IPS-20b (cell line): ENCODE results near the gene PLCG1.

Experiments used
- H3K27ac ChIP-seq: one replicate; pipeline ENCODE4 v1.5.1; 2013; ENCODE audit warnings: low read length
- H3K27me3 ChIP-seq: 2 replicates; pipeline ENCODE4 v1.6.1; 2013; ENCODE audit warnings: mild to moderate bottlenecking, low read length, inconsistent platforms; ENCODE audit not compliant: insufficient read depth
- H3K36me3 ChIP-seq: 2 replicates; pipeline ENCODE4 v1.6.1; 2013; ENCODE audit warnings: low read depth, mild to moderate bottlenecking, inconsistent platforms, low read length, moderate library complexity; ENCODE audit not compliant: insufficient read depth
- H3K4me1 ChIP-seq: 2 replicates; pipeline ENCODE4 v1.6.1; 2013; ENCODE audit warnings: mild to moderate bottlenecking, control low read depth, inconsistent platforms, low read length, moderate library complexity; ENCODE audit not compliant: insufficient read depth
- H3K4me3 ChIP-seq: 2 replicates; pipeline ENCODE4 v1.5.1; 2013; ENCODE audit warnings: mild to moderate bottlenecking, low read length, inconsistent platforms
- H3K9ac ChIP-seq: 2 replicates; pipeline ENCODE4 v1.6.1; 2013; ENCODE audit warnings: low read depth, mild to moderate bottlenecking, inconsistent platforms, low read length, moderate library complexity
- H3K9me3 ChIP-seq: 2 replicates; pipeline ENCODE4 v1.6.1; 2013; ENCODE audit warnings: mild to moderate bottlenecking, low read depth, low read length, inconsistent platforms; ENCODE audit not compliant: insufficient read depth

PLCG1 gene

DNA sequence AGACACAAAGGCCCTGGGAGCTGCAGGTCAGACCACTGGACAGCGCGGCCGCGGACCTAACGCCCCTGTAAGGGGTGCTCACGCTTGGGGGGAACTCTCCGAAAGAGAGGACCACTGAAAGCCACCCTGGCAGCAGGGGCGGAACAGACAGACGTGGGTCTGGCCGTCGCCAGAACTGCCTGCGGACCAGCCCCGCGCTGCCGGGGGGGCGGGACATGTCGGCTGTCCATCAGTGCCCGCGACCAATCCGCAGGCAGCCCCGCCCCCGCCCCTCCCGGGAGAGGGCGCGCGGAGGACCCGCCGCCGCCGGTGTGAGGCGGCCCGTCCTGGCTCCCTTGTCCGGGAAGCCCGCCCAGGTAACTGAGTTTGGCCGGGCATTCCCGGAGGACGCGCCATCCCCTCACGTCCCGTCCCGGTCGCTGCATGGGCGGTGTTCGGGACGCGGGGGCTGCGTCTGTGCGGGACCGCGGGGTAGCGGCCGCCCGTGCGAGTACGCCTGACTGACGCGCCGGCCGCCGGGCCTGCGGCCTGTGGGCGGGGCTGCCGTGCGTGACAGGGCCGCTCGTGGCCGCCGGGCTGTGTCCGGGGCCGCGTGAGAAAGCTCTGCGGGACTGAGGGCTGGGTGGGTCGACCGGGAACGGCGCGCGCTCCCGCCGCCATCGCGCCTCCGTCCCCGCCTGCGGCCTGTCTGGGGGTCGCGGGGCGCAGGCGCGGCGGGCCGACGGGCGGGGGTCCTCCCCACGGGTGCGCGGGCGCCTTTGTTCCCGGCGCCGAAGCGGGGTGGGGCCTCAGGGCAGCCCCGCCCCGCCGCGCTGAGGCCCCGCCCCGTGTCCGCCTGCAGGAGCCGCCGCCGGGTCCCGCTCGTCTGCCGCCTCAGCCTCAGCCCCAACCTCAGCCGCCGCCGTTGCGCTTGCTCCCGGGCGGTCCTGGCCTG, at the start of gene PLCG1:
Gene PLCG1 (plus strand): TSS at position 864 of the 934 bp plus-strand sequence. CDS start 99 bp downstream, outside the sequence.
- peak within 1 kb of the TSS; percentile 62 for H3K27ac ChIP-seq
- H3K9me3 ChIP-seq: no peaks in the 10 kb centered on the region
- peaks cover 30% of the 10 kb centered on the region for H3K4me1 ChIP-seq

DNA sequence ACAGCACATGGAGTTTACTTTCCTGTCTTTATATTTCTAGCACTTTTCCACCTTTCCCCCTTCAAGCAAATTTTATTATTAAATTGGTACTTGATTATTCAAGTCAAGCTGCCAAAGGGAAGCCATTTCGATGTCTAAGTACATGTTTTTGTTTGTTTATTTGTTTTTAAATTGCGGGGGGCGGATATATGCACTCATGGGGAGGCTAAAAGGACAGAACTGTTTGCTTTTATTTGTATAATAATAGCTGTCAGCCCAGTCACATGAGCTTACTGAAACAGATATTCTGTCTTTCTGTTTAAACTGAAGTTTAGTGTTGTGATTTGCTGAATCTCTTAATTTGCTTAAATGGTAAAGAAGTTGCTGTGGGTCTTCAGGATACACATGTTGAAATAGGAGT, 49.6 kb upstream of the PLCG1 start:
- H3K27ac ChIP-seq: no peak overlapping the region
- H3K4me3 ChIP-seq: no peak overlapping the region
- no peaks in the 10 kb centered on the region for H3K27me3 ChIP-seq
- peaks cover 73% of the 10 kb centered on the region for H3K36me3 ChIP-seq
- no peak overlapping the region for H3K9ac ChIP-seq
- no peaks in the 10 kb centered on the region for H3K4me1 ChIP-seq
- no peaks in the 10 kb centered on the region; the same call in 1 of the 2 replicates for H3K9me3 ChIP-seq

More for the DNA sequence above, at the start of gene PLCG1:
- Histone ChIP-seq H3K36me3 (peaks cover 16% of the 10 kb centered on the region; the same call in 1 of the 2 replicates), H3K9ac (peak within 1 kb of the TSS; percentile 89), H3K27me3 (peaks cover 10% of the 10 kb centered on the region; the same call in 1 of the 2 replicates), H3K4me3 (peak within 1 kb of the TSS; percentile 79)

DNA sequence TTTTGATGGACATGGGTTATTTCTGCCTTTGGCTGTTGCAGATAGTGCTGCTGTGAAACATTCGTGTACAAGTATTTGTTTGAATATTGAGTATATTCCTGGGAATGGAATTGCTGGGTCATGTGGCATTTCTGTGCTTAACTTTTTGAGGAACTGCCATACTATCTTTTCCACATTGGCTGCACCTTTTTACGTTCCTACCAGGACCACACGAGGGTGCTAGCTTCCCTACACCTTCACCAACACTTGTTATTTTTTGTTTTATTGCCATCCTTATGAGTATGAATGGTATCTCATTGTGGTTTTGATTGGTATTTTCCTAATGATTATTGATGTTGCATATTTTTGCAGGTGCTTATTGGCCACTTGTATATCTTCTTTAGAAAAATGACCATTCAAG, 47.8 kb upstream of the PLCG1 start:
- peaks cover 72% of the 10 kb centered on the region for H3K36me3 ChIP-seq
- no peak overlapping the region for H3K27ac ChIP-seq

DNA sequence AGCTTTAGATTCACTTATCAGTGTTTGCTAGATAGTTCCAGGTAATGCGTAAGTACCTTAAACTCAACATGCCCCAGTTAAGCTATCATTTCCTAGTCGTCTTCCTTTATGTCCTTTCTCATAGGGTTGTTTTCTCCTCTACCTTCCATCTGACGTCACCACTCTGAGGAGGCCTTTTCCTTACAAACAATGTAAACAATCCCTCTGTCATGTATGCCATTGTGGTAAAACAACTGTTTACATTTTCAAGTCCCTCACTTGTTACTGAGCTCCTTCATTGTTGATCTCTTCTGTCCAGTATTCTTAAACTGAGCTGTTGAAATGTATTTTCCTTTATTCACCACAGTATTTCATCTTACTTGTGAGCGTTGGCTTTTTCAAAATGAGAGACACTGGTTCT, 45.4 kb upstream of the PLCG1 start:
- peaks cover 72% of the 10 kb centered on the region for H3K36me3 ChIP-seq
- no peaks in the 10 kb centered on the region; the same call in 1 of the 2 replicates for H3K9me3 ChIP-seq
- no peak overlapping the region for H3K9ac ChIP-seq
- no peaks in the 10 kb centered on the region for H3K27me3 ChIP-seq
- no peaks in the 10 kb centered on the region for H3K4me1 ChIP-seq
- no peak overlapping the region for H3K27ac ChIP-seq
- H3K4me3 ChIP-seq: no peak overlapping the region

More for the DNA sequence above, 47.8 kb upstream of the PLCG1 start:
- Histone ChIP-seq H3K4me3 (no peak overlapping the region), H3K9me3 (no peaks in the 10 kb centered on the region; the same call in 1 of the 2 replicates), H3K9ac (no peak overlapping the region), H3K27me3 (no peaks in the 10 kb centered on the region), H3K4me1 (no peaks in the 10 kb centered on the region)

DNA sequence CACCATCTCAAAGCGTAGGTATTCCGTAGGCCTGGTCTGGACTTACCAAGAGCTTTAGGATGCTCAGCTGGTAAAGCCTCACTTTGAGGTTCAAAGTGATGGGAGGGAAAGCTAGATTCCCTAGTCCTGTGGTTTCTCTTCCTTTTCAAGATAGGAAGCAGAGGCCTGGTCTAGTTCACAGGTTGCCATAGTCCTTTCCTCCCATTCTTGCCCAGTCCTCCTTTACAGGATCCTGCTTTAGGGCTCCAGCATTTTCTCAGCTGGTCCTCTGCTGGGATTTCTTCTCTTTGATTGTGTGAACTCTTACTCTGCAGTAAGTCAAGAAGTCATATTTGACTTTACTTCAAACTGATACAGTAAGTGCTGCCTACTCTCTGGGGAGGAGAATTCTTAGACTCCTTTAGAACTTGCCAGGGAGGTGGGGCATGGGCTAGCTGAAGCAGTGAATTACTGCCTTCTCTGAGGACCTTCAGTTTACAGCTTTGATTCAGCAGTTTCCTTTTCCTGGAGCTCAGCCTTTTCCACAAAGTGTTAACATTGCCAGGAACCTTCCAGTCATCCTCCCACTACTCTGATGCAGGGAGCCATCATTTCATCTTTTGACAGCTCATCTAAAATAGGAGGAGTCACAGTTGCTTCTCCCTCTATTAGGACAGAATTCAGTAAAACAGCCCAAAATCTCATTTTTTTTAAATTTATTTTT, 42.8 kb upstream of the PLCG1 start:
- no peaks in the 10 kb centered on the region; the same call in 1 of the 2 replicates for H3K9me3 ChIP-seq
- H3K4me1 ChIP-seq: no peaks in the 10 kb centered on the region
- H3K9ac ChIP-seq: no peak overlapping the region
- peaks cover 78% of the 10 kb centered on the region for H3K36me3 ChIP-seq
- no peak overlapping the region for H3K27ac ChIP-seq
- no peaks in the 10 kb centered on the region for H3K27me3 ChIP-seq
- no peak overlapping the region for H3K4me3 ChIP-seq

DNA sequence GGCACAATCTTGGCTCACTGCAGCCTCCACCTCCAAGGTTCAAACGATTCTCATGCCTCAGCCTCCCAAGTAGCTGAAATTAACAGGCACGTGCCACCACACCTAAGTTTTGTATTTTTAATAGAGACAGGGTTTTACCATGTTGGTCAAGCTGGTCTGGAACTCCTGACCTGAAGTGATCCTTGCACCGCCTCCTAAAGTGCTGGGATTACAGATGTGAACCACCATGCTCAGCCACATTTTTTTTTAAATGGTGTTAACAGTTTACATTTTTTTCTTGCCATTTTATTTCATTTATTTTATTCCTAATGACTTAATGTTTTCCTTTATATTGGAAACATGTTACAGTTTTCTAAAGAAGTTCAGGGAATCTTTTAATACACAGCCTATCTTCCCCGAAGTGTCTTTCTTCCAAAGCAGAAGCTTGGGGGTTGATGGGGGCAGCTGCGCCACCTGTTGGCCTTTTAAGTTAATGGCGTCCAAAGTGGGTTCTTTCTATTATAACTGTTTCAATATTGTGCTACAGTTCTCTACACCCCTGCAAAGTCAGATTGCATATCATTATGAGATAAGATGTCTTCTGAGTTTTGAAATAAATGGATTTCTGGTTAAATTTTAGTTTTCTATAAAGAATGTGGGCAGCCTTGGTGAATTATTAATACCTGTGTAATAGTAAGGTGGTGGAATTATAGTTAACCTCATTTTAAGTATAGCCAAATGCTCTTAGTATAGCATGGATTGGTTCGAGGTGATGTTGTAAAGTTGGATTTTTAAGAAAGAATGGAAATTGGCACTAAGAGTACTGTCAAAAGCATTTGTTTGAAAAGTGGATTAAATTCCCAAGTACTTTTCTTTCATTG, 42.0 kb upstream of the PLCG1 start:
- no peaks in the 10 kb centered on the region for H3K27me3 ChIP-seq
- H3K9me3 ChIP-seq: no peaks in the 10 kb centered on the region; the same call in 1 of the 2 replicates
- no peaks in the 10 kb centered on the region for H3K4me1 ChIP-seq
- H3K4me3 ChIP-seq: no peak overlapping the region
- peaks cover 83% of the 10 kb centered on the region for H3K36me3 ChIP-seq
- no peak overlapping the region for H3K27ac ChIP-seq
- H3K9ac ChIP-seq: no peak overlapping the region

DNA sequence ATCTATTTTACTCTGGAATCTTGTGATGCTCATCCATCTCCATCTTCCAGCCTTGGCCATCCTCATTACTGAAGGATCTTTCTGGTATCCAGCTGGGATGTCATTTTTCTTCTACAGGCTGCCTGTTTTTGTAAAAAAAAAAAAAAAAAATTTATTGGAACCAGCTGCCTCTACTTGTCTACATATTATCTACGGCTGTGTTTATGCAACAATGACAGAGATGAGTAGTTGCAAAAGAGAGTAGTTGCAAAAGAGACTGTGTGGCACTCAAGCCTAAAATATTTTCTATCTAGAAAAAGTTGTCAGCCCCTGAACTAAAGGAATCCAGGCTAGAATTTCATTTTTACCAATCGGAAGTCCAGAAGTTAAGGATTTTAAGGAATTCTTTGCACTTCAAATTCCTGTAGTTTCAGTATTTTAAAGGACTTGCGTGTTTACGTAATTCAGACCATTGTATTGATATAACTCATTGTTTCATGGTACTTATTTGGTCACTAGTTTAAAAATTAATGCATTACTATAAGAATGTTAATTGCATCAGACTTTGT, 38.6 kb upstream of the PLCG1 start:
- Histone ChIP-seq H3K4me1 (no peaks in the 10 kb centered on the region), H3K27me3 (no peaks in the 10 kb centered on the region), H3K9me3 (no peaks in the 10 kb centered on the region), H3K9ac (no peak overlapping the region), H3K36me3 (peaks cover 93% of the 10 kb centered on the region), H3K4me3 (no peak overlapping the region), H3K27ac (no peak overlapping the region)

DNA sequence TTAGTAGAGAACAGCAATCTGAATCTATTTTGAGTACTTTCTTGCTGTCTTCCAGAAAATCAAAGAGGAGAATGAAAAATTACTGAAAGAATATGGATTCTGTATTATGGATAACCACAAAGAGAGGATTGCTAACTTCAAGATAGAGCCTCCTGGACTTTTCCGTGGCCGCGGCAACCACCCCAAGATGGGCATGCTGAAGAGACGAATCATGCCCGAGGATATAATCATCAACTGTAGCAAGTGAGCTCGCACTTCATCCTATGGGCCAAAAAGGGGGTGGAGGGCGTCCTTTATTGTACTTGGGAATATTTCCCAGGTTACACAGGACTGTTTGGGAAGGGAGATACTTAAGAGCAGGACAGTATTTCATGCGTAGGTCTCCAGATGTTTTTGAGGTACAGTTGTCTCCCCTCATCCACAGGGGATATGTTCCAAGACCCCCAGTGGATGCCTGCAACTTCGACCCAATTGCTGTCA, 37.3 kb upstream of the PLCG1 start:
- Histone ChIP-seq H3K4me3 (no peak overlapping the region), H3K36me3 (peaks cover 95% of the 10 kb centered on the region), H3K9me3 (no peaks in the 10 kb centered on the region), H3K27ac (no peak overlapping the region), H3K27me3 (no peaks in the 10 kb centered on the region), H3K9ac (no peak overlapping the region), H3K4me1 (no peaks in the 10 kb centered on the region)

DNA sequence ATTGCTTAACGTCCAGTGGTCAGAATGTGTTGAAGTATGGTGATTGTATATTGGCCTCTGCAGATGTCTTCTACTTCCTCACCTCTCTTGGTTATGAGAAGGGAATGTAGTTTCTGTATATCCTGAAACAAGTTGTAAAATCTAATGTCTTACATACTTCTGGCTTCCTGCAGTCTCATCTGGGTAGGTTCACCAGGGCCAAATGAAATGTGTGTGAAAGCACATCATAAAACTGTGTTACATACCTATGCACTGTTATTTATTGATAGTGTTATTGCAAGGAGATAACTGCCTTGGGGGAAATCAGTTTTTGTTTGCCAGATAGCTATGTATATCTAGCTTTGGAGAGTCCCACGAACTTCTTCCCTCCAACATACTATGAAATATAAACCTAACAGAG, 35.7 kb upstream of the PLCG1 start:
- Histone ChIP-seq H3K27me3 (no peaks in the 10 kb centered on the region), H3K27ac (no peak overlapping the region), H3K36me3 (peaks cover 96% of the 10 kb centered on the region), H3K4me3 (no peak overlapping the region), H3K4me1 (no peaks in the 10 kb centered on the region), H3K9ac (no peak overlapping the region), H3K9me3 (no peaks in the 10 kb centered on the region)

DNA sequence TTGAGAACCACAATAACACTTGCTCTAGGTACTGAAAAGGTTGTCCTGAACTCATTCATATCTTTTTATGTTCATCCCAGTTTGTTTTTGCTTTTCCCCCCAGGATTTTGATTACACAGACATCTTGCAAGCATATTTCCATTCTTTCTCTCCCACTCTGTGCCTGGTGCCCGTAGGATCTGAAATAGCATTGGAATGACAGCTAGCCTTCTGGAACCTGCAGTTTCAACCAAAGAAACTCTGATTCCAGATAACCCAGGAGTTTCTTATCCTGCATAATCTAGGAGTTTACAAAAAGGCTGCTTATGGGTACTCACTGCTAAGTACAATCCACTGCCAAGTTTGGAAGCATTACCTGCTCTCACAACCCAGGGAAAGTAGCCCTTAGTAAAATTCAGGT, 28.8 kb upstream of the PLCG1 start:
- no peaks in the 10 kb centered on the region for H3K9me3 ChIP-seq
- H3K36me3 ChIP-seq: peaks cover 89% of the 10 kb centered on the region
- no peak overlapping the region for H3K4me3 ChIP-seq
- no peak overlapping the region for H3K9ac ChIP-seq
- no peaks in the 10 kb centered on the region for H3K27me3 ChIP-seq
- no peaks in the 10 kb centered on the region for H3K4me1 ChIP-seq
- no peak overlapping the region for H3K27ac ChIP-seq

DNA sequence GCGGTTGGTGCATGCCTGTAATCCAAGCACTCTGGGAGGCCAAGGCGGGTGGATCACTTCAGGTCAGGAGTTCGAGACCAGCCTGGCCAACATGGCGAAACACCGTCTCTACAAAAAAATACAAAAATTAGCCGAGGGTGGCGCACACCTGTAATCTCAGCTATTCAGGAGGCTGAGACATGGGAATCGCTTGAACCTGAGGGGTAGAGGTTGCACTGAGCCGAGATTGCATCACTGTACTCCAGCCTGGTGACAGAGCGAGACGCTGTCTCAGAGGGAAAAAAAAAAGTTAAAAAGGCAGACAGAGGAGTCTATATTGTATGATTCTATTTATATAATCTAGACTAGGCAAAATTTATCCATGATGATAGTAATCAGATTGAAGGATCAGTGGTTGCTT, 27.3 kb upstream of the PLCG1 start:
- Histone ChIP-seq H3K27me3 (no peaks in the 10 kb centered on the region), H3K9me3 (no peaks in the 10 kb centered on the region), H3K27ac (no peak overlapping the region), H3K4me3 (no peak overlapping the region), H3K36me3 (peaks cover 89% of the 10 kb centered on the region), H3K4me1 (no peaks in the 10 kb centered on the region), H3K9ac (no peak overlapping the region)
